Measurements from ENCODE around the gene HSF4. TPM values are rescaled to one million over a fixed set of nuclear protein-coding genes. Genes with fewer than 3 reads are reported as not detected.

HSF4 gene
- total RNA-seq, 4 donors from 2014 or later: 17.3 to 44.3 (median 35.1) TPM

GRCh38 chr16:67165121-67166078 lies 855 bp downstream of the HSF4 start:
- TF ChIP-seq CTCF (IDR thresholded peaks at IDR 0.05; ENCODE audit: low read depth): no peak

GRCh38 chr16:67166110-67166547 lies 1.6 kb downstream of the HSF4 start:
- no peak for TF ChIP-seq CTCF (IDR thresholded peaks at IDR 0.05; ENCODE audit: low read depth)

GRCh38 chr16:67166598-67167168 lies 2.1 kb downstream of the HSF4 start:
- no peak for TF ChIP-seq CTCF (IDR thresholded peaks at IDR 0.05; ENCODE audit: low read depth)

GRCh38 chr16:67167588-67167987 lies 3.0 kb downstream of the HSF4 start:
- TF ChIP-seq CTCF (IDR thresholded peaks at IDR 0.05; ENCODE audit: low read depth): no peak

- TF ChIP-seq CTCF (IDR thresholded peaks at IDR 0.05; ENCODE audit: low read depth): no peak
These were observed 4.5 kb downstream of the HSF4 start for GRCh38 chr16:67169011-67169451.

- no peak for TF ChIP-seq CTCF (IDR thresholded peaks at IDR 0.05; ENCODE audit: low read depth)
These were observed 5.2 kb downstream of the HSF4 start for GRCh38 chr16:67169642-67170167.
